Measurements from ENCODE around the gene DNAH1.

Gene DNAH1

GRCh38 chr3:52374173-52374572 lies 58.1 kb downstream of the DNAH1 start:
- H3K79me2 ChIP-seq (ENCODE audit: insufficient read depth, low read length): no peaks in the 10 kb centered on the region
- no peak overlapping the region for H3K27ac ChIP-seq (ENCODE audit: low read depth, low read length)
- H3K9ac ChIP-seq (ENCODE audit: low read length): no peak overlapping the region
- peaks cover 4% of the 10 kb centered on the region; the same call in 1 of the 2 replicates for H3F3A ChIP-seq (ENCODE audit: insufficient read depth)
- H3K4me2 ChIP-seq (ENCODE audit: low read depth, low read length, poor library complexity, severe bottlenecking): no peak overlapping the region
- no peak overlapping the region for H2AFZ ChIP-seq (ENCODE audit: low read depth, low read length, severe bottlenecking)
- H3K27me3 ChIP-seq (ENCODE audit: low read length): no peaks in the 10 kb centered on the region
- no peaks in the 10 kb centered on the region for H3K9me3 ChIP-seq (ENCODE audit: insufficient read depth, low read length)
- no peaks in the 10 kb centered on the region for H4K20me1 ChIP-seq (ENCODE audit: low read depth, low read length)
- TF ChIP-seq EZH2phosphoT487 (conservative IDR thresholded peaks at IDR 0.05; ENCODE audit: low read length) (no peak), CTCF (IDR thresholded peaks at IDR 0.05; ENCODE audit: insufficient read depth, low read length, poor library complexity, severe bottlenecking) (no peak)
- H3K9me2 ChIP-seq (replicated peaks; ENCODE audit: insufficient read depth, low read length): no peaks in the 10 kb centered on the region
- no peaks in the 10 kb centered on the region for H3K36me3 ChIP-seq (ENCODE audit: low read length)
- no peak overlapping the region for H3K4me3 ChIP-seq (ENCODE audit: insufficient read depth, low read length, poor library complexity, severe bottlenecking)

GRCh38 chr3:52379610-52380009 lies 63.5 kb downstream of the DNAH1 start:
- H3K9ac ChIP-seq (ENCODE audit: low read length): no peak overlapping the region
- H4K20me1 ChIP-seq (ENCODE audit: low read depth, low read length): no peaks in the 10 kb centered on the region
- H3K4me2 ChIP-seq (ENCODE audit: low read depth, low read length, poor library complexity, severe bottlenecking): no peak overlapping the region
- H3K27ac ChIP-seq (ENCODE audit: low read depth, low read length): no peak overlapping the region
- no peaks in the 10 kb centered on the region; the same call in 1 of the 2 replicates for H3F3A ChIP-seq (ENCODE audit: insufficient read depth)
- TF ChIP-seq CTCF (IDR thresholded peaks at IDR 0.05; ENCODE audit: insufficient read depth, low read length, poor library complexity, severe bottlenecking): no peak
- TF ChIP-seq EZH2phosphoT487 (conservative IDR thresholded peaks at IDR 0.05; ENCODE audit: low read length): no peak
- no peak overlapping the region for H3K4me3 ChIP-seq (ENCODE audit: insufficient read depth, low read length, poor library complexity, severe bottlenecking)
- no peaks in the 10 kb centered on the region for H3K9me2 ChIP-seq (replicated peaks; ENCODE audit: insufficient read depth, low read length)
- no peak overlapping the region for H2AFZ ChIP-seq (ENCODE audit: low read depth, low read length, severe bottlenecking)
- no peaks in the 10 kb centered on the region for H3K9me3 ChIP-seq (ENCODE audit: insufficient read depth, low read length)
- H3K79me2 ChIP-seq (ENCODE audit: insufficient read depth, low read length): no peaks in the 10 kb centered on the region
- no peaks in the 10 kb centered on the region for H3K36me3 ChIP-seq (ENCODE audit: low read length)
- H3K27me3 ChIP-seq (ENCODE audit: low read length): no peaks in the 10 kb centered on the region

GRCh38 chr3:52380023-52380422 lies 63.9 kb downstream of the DNAH1 start:
- H3K4me2 ChIP-seq (ENCODE audit: low read depth, low read length, poor library complexity, severe bottlenecking): no peak overlapping the region
- H2AFZ ChIP-seq (ENCODE audit: low read depth, low read length, severe bottlenecking): no peak overlapping the region
- H3K9ac ChIP-seq (ENCODE audit: low read length): no peak overlapping the region
- H3K36me3 ChIP-seq (ENCODE audit: low read length): no peaks in the 10 kb centered on the region
- no peaks in the 10 kb centered on the region for H3F3A ChIP-seq (ENCODE audit: insufficient read depth)
- H3K9me3 ChIP-seq (ENCODE audit: insufficient read depth, low read length): no peaks in the 10 kb centered on the region
- H3K79me2 ChIP-seq (ENCODE audit: insufficient read depth, low read length): no peaks in the 10 kb centered on the region
- H3K4me3 ChIP-seq (ENCODE audit: insufficient read depth, low read length, poor library complexity, severe bottlenecking): no peak overlapping the region
- no peaks in the 10 kb centered on the region for H4K20me1 ChIP-seq (ENCODE audit: low read depth, low read length)
- H3K9me2 ChIP-seq (replicated peaks; ENCODE audit: insufficient read depth, low read length): no peaks in the 10 kb centered on the region
- H3K27ac ChIP-seq (ENCODE audit: low read depth, low read length): no peak overlapping the region
- TF ChIP-seq EZH2phosphoT487 (conservative IDR thresholded peaks at IDR 0.05; ENCODE audit: low read length) (no peak), CTCF (IDR thresholded peaks at IDR 0.05; ENCODE audit: insufficient read depth, low read length, poor library complexity, severe bottlenecking) (no peak)
- H3K27me3 ChIP-seq (ENCODE audit: low read length): no peaks in the 10 kb centered on the region

All from SU-DHL-6 (cell line).